ENCODE data around the gene INPP4B. TPM values are rescaled to one million over a fixed set of nuclear protein-coding genes. Genes with fewer than 3 reads are reported as not detected.

The INPP4B gene
- total and polyA plus RNA-seq, 2 donors (not counting 1 experiment from before 2014, with no cell fraction given): 19.7 to 22.2 TPM

GRCh38 chr4:142598132-142598531, 248.0 kb downstream of the INPP4B start:
- Histone ChIP-seq H3K4me3 (replicated peaks in 1 of 4; ENCODE audit: control extremely low read depth in 1 of 4, insufficient read depth in 1 of 4, low read depth in 3 of 4, low read length in 4 of 4) (no peak overlapping the region), H3K27me3 (ENCODE audit: control insufficient read depth, insufficient read depth, low read length) (no peaks in the 10 kb centered on the region), H3K4me2 (ENCODE audit: extremely low read depth, insufficient read depth, low read length) (no peak overlapping the region), H3K9me3 (ENCODE audit: control insufficient read depth, insufficient read depth, low read depth, low read length) (no peaks in the 10 kb centered on the region), H3K9ac (ENCODE audit: insufficient read depth, low read length) (no peak overlapping the region), H4K20me1 (ENCODE audit: control insufficient read depth, extremely low read depth, insufficient read depth, low read length) (no peaks in the 10 kb centered on the region), H3K4me1 (ENCODE audit: control insufficient read depth, extremely low read depth, insufficient read depth, low read length) (no peaks in the 10 kb centered on the region), H2AFZ (ENCODE audit: low read length) (no peak overlapping the region), H3K36me3 (ENCODE audit: control insufficient read depth, insufficient read depth, low read length) (no peaks in the 10 kb centered on the region), H3K27ac (ENCODE audit: insufficient read depth, low read length) (no peak overlapping the region), H3K79me2 (ENCODE audit: control insufficient read depth, insufficient read depth, low read length) (no peaks in the 10 kb centered on the region)
- TF ChIP-seq, protein P1, sequence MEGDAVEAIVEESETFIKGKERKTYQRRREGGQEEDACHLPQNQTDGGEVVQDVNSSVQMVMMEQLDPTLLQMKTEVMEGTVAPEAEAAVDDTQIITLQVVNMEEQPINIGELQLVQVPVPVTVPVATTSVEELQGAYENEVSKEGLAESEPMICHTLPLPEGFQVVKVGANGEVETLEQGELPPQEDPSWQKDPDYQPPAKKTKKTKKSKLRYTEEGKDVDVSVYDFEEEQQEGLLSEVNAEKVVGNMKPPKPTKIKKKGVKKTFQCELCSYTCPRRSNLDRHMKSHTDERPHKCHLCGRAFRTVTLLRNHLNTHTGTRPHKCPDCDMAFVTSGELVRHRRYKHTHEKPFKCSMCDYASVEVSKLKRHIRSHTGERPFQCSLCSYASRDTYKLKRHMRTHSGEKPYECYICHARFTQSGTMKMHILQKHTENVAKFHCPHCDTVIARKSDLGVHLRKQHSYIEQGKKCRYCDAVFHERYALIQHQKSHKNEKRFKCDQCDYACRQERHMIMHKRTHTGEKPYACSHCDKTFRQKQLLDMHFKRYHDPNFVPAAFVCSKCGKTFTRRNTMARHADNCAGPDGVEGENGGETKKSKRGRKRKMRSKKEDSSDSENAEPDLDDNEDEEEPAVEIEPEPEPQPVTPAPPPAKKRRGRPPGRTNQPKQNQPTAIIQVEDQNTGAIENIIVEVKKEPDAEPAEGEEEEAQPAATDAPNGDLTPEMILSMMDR (conservative IDR thresholded peaks at IDR 0.05 in 1 of 2, IDR thresholded peaks at IDR 0.05 in 1 of 2; ENCODE audit: low read depth in 1 of 2, low read length in 2 of 2): no peak
- no peak for TF ChIP-seq EZH2 (IDR thresholded peaks at IDR 0.05; ENCODE audit: low read length, missing control alignments)
- DNase-seq (ENCODE audit: low read depth in 2 of 2): no peak

GRCh38 chr4:142596595-142596994, 249.5 kb downstream of the INPP4B start:
- Histone ChIP-seq H3K4me3 (replicated peaks in 1 of 4; ENCODE audit: control extremely low read depth in 1 of 4, insufficient read depth in 1 of 4, low read depth in 3 of 4, low read length in 4 of 4) (no peak overlapping the region), H3K4me1 (ENCODE audit: control insufficient read depth, extremely low read depth, insufficient read depth, low read length) (no peaks in the 10 kb centered on the region), H3K36me3 (ENCODE audit: control insufficient read depth, insufficient read depth, low read length) (no peaks in the 10 kb centered on the region), H3K4me2 (ENCODE audit: extremely low read depth, insufficient read depth, low read length) (no peak overlapping the region), H3K9ac (ENCODE audit: insufficient read depth, low read length) (no peak overlapping the region), H3K9me3 (ENCODE audit: control insufficient read depth, insufficient read depth, low read depth, low read length) (no peaks in the 10 kb centered on the region), H3K27me3 (ENCODE audit: control insufficient read depth, insufficient read depth, low read length) (no peaks in the 10 kb centered on the region), H2AFZ (ENCODE audit: low read length) (no peak overlapping the region), H3K79me2 (ENCODE audit: control insufficient read depth, insufficient read depth, low read length) (no peaks in the 10 kb centered on the region), H4K20me1 (ENCODE audit: control insufficient read depth, extremely low read depth, insufficient read depth, low read length) (no peaks in the 10 kb centered on the region), H3K27ac (ENCODE audit: insufficient read depth, low read length) (no peak overlapping the region)
- DNase-seq (ENCODE audit: low read depth in 2 of 2): no peak
- TF ChIP-seq, protein P1 (conservative IDR thresholded peaks at IDR 0.05 in 1 of 2, IDR thresholded peaks at IDR 0.05 in 1 of 2; ENCODE audit: low read depth in 1 of 2, low read length in 2 of 2): no peak
- no peak for TF ChIP-seq EZH2 (IDR thresholded peaks at IDR 0.05; ENCODE audit: low read length, missing control alignments)

DNA sequence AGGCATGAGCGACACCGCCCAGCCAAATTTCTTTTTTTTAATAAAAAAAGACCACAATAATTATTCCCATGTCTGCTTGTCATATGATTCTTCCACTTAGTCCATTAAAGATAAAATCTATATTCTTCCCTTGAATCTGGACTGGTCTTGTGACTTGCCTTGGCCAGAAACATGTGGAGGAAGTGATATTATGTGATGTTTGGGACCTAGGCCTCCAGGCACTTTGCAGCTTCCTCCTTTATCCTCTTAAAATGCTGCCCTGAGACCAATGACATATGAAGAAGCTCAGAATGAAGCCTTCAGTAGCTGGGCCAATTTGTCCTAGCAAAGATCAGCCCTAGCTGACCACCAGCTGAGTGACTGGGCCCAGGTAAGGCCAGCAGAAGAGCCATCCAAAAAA, 250.0 kb downstream of the INPP4B start:
- Histone ChIP-seq H3K27me3 (ENCODE audit: control insufficient read depth, insufficient read depth, low read length) (no peaks in the 10 kb centered on the region), H3K4me2 (ENCODE audit: extremely low read depth, insufficient read depth, low read length) (no peak overlapping the region), H3K36me3 (ENCODE audit: control insufficient read depth, insufficient read depth, low read length) (no peaks in the 10 kb centered on the region), H2AFZ (ENCODE audit: low read length) (no peak overlapping the region), H3K9me3 (ENCODE audit: control insufficient read depth, insufficient read depth, low read depth, low read length) (no peaks in the 10 kb centered on the region), H3K4me3 (replicated peaks in 1 of 4; ENCODE audit: control extremely low read depth in 1 of 4, insufficient read depth in 1 of 4, low read depth in 3 of 4, low read length in 4 of 4) (no peak overlapping the region), H4K20me1 (ENCODE audit: control insufficient read depth, extremely low read depth, insufficient read depth, low read length) (no peaks in the 10 kb centered on the region), H3K9ac (ENCODE audit: insufficient read depth, low read length) (no peak overlapping the region), H3K4me1 (ENCODE audit: control insufficient read depth, extremely low read depth, insufficient read depth, low read length) (no peaks in the 10 kb centered on the region), H3K27ac (ENCODE audit: insufficient read depth, low read length) (no peak overlapping the region), H3K79me2 (ENCODE audit: control insufficient read depth, insufficient read depth, low read length) (no peaks in the 10 kb centered on the region)
- DNase-seq (ENCODE audit: low read depth in 2 of 2): no peak
- TF ChIP-seq EZH2 (IDR thresholded peaks at IDR 0.05; ENCODE audit: low read length, missing control alignments): no peak
- TF ChIP-seq, protein P1 (conservative IDR thresholded peaks at IDR 0.05 in 1 of 2, IDR thresholded peaks at IDR 0.05 in 1 of 2; ENCODE audit: low read depth in 1 of 2, low read length in 2 of 2): no peak

Measured in fibroblast of lung (primary cell).